Measurements from ENCODE around the gene ZRSR2.
"Not testable (repeated sequence)": the region's sequence is repeated elsewhere in the genome, so short reads cannot be mapped to it uniquely, and the experiment has no call there.

ZRSR2 gene, protein sequence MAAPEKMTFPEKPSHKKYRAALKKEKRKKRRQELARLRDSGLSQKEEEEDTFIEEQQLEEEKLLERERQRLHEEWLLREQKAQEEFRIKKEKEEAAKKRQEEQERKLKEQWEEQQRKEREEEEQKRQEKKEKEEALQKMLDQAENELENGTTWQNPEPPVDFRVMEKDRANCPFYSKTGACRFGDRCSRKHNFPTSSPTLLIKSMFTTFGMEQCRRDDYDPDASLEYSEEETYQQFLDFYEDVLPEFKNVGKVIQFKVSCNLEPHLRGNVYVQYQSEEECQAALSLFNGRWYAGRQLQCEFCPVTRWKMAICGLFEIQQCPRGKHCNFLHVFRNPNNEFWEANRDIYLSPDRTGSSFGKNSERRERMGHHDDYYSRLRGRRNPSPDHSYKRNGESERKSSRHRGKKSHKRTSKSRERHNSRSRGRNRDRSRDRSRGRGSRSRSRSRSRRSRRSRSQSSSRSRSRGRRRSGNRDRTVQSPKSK

DNA sequence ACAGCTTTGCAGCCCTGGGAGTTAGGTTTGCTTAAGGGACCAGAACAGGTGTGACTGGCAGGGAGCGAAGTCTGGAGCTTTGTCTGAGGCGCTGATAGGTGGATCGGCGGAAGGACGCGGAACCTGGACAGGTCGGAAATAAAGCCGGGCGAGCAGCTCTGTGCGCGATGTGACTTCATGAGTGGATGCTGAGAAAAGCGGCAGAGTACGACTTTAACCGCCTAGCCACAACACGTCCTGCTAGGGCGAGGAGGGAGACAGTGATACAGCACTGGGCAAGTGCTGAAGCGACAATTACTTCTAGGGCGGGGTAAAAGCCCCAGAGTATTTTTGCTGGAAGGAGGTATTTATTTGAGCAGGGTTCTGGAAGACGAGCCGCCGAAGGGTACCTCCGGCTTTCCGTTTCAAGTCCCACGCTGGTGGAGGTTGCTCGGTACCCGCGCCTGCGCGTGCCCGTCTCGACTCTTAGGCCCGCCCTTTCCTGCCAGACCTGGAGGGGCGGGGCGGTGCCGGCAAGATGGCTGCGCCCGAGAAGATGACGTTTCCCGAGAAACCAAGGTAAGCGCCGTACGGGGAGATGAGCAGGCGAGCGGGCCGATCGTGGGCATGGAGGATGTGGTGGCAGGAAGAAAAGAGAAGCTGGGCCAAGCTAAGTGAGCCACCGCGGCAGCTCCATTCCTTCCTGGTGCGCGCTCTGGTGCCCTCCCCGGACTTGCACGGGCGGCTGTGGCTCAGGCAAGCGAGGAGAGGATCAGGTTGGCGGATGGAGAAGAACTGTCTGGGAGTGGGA, at the start of gene ZRSR2:
Gene ZRSR2 (plus strand): TSS at position 506 of the 790 bp plus-strand sequence. CDS start 12 bp downstream, at position 518.
- peak; percentile 86 for DNase-seq (ENCODE audit: low spot score)

DNA sequence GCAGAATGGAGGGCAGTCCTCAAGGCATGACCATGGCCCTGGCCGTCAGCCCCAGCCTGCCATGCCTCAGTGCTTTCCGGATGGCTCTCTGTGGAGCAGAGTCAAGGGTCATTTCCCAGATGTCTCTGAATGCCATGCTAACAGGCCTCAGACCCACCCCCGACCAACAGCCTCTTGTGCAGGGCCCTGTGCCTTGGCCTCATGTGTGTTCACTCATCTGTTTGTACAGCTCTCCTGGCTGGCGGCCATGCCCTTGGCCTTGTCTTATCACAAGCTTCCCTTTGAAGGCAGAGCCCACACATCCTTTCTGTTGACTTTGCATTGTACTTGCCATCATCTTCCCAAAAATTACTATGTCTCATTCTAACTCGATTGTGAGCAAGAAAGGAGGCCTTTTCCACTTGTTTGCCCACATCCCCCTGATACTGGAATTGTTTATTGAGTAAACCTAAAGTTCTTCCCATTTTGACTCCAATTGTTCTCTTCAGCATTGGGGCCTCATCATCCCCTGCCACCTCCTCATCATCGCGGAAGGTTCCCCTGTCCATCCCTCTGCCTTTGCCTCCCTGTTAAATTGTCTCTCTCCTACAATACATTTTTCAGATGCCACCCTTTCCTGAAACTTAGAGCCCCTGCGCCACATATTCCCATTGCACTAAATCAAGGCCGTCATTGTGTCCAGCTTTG, 46.0 kb upstream of the ZRSR2 start:
- DNase-seq (ENCODE audit: low spot score): no peak

DNA sequence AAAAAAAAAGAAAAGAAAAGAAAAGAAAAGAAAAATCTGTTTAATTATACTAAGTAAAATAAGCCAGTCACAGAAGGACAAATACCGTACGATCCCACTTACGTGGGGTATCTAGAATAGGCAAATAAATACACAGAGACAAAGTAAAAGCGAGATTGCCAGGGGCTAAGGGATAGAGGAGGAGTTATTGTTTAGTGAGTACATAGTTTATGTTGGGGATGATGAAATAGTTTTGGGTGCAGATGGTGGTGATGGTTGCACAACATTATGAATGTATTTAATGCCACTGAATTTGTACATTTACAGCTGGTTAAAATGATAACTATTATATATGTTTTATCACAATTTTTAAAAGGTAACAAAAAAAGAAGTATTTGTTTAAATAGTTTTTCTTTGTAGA, 45.1 kb upstream of the ZRSR2 start:
- DNase-seq (ENCODE audit: low spot score): no peak

DNA sequence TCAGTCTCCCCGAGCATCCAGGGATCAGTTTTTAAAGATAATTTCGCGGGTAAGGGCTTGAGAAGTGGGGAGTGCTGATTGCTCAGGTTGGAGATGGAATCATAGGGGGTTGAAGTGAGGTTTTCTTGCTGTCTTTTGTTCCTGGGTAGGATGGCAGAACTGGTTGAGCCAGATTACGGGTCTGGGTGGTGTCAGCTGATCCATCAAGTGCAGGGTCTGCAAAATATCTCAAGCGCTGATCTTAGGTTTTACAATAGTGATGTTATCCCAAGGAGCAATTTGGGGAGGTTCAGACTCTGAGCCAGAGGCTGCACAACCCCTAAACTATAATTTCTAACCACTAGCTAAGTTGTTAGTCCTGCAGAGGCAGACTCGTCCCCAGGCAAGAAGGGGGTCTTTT, 43.6 kb upstream of the ZRSR2 start:
- DNase-seq (ENCODE audit: low spot score): not testable (repeated sequence)

DNA sequence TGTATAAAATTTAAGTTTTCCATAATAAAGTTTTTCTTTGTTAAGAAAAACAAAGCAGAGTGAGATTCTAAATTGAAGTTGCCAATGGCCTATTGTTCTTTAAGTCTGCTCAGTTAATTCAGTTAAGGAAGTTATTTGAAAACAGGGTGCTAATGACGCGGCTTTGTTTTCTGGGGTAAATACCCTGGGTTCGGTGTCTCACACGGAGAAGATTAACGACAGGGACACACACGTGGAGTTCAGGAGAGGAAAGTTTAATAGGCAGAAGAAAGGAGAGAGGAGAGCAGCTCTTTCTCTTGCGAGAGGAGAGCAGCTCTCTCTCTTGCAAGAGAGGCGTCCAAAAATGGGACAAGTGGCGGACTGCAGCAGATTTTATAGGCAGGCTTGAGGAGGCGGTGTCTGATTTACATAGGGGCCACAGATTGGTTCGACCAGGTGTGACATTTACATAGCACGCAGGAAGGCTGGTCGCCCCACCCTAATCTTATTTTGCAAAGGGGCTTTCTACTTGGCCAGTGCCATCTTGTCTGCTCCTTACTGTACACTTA, 42.6 kb upstream of the ZRSR2 start:
- no peak for DNase-seq (ENCODE audit: low spot score)

DNA sequence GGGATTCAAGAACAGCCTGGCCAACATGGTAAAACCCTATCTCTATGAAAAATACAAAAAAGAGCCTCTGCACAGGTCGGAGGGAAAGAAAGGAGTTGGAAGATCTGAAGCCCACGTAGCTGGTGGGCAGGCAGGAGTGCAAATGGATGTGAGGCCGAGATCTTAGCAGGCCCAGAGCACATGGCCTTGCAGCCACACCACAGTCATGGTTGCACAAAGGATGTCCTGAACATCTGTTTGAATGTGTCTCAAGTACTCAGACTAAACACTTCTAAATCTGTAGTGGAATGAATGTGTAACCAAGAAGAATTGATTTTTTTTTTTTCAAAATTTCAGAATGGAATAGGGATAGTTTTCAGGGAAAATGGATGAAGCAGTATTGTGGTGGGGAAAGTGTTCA, 41.4 kb upstream of the ZRSR2 start:
- DNase-seq (ENCODE audit: low spot score): no peak

DNA sequence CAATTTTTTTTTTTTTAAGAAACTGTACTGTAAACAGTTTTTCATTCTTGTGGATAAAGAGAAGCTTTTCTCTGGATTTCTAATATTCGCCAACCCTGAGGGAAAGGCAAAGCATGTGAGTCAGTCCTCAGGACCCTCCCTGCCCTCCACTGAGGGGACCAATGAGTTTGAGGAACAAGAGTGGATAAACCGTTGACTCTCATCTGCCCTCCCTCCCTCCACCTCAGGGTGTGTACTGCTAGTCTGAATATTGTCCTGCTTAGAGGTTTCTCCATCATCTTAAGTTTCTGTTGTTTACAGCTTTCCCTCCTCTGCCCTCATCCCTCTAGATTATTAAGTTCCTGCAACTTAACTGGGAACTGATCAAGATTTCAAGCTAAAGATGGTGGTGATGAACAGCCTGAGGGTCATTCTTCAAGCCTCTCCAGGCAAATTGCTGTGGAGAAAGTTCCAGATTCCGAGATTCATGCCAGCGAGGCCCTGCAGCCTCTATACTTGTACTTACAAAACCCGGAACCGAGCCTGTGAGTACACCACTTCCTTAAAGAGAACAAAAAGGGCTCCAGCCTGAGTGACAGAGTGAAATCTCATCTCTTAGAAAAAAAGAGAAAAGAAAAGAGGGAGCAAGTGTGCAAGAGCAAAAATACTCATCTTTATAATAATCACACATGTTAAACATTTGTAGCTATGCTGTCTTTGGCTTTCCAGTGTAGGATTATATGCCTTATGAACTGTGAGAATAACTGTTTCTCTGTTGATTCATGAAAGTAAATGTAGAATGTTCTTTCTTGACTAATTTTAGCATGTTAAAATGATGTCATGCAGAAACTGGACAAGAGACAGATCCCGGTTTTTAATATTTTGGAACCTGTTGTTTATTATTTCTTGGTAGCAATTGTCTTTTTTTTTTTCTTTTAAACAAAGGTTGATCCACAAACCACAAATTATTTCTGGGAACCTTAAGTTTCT, 40.4 kb upstream of the ZRSR2 start:
- DNase-seq (ENCODE audit: low spot score): peak; percentile 40

DNA sequence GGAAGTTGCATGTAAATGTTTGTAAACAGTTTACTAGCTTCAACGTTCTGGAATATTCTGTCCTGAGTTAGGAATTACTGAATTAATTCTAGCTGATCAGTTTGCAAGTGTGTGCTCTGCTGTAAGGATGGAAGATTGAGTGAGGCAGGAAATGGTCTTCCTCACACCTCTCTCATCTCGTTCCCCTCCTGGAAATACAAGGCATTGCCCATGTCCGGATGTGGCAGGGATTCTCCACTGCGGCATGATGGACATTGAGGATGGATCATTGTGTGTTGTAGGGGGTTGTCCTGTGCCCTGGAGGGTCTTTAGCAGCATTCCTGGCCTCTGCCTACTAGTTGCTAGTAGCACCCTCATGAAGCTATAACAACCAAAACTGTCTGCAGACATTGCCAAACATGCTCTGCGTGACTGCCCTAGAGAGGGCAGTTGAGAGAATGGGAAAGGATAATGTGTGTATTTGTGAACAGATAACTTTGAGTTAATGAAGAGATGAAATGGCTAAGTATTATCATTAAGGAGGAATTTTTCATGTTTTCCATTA, 39.6 kb upstream of the ZRSR2 start:
- no peak for DNase-seq (ENCODE audit: low spot score)

DNA sequence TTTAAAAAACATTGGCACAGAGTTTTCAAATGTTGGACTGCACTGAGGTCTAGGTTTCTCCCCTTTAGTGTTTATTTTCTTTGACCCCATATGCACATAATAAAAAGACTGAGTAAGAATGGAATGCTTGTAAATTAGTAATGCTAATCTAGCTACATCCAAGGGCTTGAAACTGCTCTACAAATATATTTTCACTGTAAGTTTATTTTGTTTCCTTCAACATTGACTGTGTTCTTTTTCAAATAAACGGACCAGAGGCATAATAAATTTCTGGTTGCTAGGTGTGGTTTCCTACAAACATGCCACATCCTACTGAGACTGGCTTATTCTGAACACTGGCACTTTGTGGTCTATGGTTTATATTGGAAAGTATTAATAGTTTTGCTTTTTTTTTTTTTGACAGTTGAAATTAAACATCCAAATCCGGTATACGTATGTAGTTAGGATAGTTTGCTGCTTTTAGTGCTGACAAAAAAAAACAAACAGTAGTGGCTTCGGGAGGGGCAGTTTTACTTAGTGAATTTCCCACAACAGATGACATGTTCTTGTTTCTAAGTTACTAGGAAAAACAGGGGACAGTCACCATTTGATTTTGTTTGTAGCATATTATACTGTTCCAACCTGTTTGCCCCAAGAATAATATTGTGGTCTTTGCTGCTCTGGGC, 39.0 kb upstream of the ZRSR2 start:
- no peak for DNase-seq (ENCODE audit: low spot score)

DNA sequence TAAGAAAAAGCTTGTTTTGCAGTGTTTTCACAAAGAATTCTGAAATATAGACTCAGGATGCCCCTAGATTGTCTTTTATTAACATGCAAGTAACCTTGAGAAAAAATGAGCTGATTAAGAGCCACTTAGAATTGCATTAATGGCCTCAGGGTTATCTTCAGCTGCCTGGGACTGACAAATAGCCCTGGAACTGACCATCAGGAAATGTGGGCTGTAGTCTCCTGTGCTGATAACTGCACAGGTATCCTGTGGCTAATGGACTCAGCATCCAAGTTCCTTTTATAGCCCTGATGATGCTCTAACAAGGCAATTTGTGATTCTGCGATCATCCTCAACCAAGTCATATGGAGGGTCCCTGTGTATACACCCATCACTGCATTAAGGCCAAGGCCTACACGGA, 35.2 kb upstream of the ZRSR2 start:
- DNase-seq (ENCODE audit: low spot score): no peak

DNA sequence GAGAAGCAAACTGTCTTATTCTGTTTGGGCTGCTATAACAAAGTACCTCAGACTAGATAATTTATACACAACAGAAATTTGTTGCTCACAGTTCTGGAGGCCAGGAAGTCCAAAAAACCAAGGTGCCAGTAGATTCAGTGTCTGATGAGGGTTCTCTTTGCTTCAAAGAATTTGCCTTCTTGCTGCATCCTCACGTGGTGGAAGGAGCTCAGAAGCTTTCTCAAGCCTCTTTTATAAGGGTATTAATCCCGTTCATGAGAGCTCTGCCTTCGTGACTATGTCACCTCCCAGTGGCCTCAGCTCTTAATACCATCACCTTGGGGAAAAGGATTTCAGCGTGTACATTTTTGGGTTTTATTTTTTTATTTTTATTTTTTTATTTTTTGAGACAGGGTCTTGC, 32.1 kb upstream of the ZRSR2 start:
- DNase-seq (ENCODE audit: low spot score): no peak

DNA sequence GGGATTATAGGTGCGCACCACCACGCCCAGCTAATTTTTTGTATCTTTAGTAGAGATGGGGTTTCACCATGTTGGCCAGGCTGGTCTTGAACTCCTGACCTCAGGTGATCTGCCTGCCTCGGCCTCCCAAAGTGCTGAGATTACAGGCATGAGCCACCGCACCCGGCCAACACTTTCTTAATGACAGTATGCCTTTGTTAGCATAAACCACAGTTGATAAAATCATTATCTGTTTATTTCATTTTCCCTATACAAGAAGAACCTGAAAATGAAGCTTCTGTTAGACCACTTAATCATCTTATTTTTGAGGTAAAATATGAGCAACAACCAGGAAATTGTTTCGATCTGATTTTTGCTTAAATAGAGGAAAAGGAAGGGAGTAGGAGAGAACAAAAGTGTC, 30.4 kb upstream of the ZRSR2 start:
- DNase-seq (ENCODE audit: low spot score): not testable (repeated sequence)

DNA sequence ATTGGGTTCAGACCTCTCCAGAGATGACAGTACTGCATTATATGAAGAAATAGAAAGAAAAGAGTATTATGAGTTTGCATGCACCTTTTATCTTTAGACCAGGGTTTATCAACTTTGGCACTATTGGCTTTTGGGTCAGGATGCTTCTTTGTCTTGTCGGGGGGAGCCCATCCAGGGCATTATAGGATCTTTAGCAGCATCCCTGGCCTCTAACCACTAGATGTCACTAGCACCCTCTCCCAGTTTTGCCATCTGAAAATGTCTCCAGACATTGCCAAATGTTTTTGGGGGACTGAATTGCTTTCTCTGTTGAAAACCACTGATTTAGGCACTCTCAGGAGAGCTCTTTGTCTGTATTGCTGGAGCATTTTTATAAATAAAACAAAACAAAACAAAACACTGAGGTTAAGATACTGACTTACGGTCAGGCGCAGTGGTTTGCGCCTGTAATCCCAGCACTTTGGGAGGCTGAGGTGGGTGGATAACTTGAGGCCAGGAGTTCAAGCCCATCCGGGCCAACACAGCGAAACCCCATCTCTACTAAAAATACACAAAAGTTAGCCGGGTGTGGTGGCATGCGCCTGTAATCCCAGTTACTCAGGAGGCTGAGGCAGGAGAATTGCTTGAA, 28.6 kb upstream of the ZRSR2 start:
- peak; percentile 54 for DNase-seq (ENCODE audit: low spot score)

DNA sequence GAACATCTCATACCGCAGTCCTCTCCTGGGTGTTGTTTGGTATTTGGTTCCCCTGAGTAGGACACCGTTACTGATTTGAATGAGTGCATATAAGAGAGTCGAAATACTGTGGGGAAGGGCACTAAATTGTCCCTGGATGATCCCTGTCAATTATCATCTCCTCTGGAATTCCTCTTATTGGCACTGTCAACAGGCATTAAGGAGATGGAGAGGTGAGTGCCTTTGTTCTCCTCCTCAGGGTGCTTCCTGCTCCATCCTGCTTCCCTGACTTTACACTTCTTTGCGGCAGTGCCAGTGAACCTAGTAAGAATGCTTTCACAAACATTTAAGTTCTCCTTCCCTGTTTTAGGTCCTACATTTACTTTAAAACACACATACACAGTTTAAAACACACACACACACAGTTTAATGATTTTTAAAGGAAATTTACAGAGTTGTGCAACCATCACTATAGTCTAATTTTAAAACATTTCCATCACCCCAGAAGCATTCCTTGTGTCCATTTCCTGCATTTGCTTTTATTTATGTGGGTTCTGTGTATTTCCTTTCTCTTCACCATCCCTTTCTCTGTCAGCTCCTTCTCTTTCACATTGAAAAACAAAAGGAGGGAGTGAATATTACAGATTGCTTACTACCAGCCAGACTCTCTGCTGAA, 20.9 kb upstream of the ZRSR2 start:
- no peak for DNase-seq (ENCODE audit: low spot score)

DNA sequence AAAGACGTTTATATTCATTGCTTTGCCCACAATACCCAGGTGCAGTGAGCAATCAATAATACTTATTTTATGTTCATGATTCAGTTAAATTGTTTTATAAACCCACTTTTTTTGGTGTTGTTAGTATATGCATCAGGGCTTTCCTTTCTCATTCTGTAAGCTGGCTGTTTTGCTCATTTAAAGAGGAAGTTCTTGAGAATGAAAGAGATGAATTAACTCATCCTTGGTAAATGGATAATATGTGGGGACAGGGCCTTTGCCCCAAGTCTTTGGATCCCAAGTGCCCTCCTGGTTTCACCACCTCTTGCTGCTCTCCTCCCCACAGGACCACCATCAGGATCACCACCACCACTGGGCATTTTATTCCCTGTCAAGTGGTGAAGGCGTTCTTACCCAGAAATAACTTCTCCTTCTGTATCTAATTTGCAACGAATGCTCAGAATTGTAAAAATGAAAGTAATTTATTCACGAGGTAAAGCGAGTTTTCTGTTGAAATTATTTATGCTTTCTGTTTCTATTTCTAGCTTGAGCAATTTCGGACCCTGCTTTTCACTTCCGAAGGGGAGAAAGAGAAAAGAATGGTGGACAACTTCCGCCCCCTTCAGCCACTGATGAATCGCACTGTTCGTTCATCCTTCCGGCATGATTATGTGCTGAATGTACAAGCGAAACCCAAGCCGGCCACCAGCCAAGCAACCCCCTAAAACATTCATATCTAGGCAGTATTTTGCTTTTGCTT, 8.2 kb upstream of the ZRSR2 start:
- no peak for DNase-seq (ENCODE audit: low spot score)

DNA sequence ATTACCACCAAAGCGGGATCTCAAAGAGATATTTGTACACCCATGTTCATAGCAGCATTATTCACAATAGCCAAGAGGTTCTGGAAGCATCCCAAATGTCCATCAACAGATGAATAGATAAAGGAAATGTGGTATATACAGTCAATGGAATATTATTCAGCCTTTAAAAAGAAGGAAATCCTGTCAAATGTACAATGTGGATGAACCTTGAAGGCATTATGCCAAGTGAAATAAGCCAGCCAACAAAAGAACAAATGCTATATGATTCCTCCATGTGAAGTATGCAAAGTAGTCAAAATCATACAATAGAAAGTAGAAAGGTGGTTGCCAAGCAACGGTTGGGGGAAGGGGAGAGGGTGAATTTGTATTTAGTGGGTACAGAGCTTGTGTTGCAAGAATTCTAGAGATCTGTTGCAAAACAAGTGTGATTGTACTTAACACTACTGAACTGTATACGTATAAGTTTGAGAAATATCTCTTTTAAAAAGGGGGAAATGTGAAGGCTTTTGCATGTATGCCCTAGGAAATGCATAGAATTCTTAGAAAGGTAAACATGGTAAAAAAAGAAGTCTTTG, 5.0 kb upstream of the ZRSR2 start:
- no peak for DNase-seq (ENCODE audit: low spot score)

DNA sequence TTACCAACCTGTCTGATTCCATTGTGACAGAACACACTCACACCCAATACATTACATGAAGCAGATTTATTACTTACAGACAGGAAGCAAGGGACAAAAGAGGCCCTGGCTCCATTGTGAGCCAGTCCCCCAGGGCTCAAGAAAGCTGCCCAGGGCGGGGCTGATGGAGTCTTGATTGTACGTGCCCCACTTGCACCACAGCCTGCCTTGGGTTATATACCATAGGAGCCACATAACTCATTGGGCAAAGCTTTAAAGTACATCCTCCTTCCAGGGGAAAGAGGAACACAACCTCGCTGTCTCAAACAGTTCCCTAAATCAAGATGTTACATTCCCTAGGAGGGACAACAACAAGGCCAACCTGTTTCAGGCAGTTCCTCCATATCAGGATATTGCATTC, 3.4 kb upstream of the ZRSR2 start:
- DNase-seq (ENCODE audit: low spot score): no peak

DNA sequence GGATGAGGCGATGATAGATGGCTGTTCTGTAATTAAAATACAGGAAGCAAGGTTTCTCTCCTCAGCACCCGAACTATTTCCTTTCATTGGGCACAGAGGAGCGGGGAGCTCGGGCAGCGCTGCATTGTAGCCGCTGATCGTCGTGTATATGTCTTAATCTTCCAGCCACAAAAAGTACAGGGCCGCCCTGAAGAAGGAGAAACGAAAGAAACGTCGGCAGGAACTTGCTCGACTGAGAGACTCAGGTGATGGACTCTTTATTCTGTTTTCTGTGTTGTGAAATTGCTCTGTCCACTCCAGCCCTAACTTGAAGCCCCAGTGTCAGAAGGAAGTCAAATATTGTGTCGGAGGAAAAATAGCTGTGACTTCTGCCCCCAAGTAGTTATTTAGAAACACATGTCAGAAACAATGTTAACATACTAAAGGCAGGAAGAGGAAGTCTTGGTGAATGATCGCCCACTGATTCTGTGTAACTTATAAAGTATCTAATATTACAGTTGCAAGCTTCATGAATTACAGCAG, 546 bp downstream of the ZRSR2 start:
- no peak for DNase-seq (ENCODE audit: low spot score)
